B cell (primary cell): ENCODE data around the gene BET1L.

Experiments
- CTCF ChIP-seq: fragments of 200-600 bp; IDR thresholded peaks from one replicate; pipeline ENCODE4 v1.8.0; 2022; ENCODE audit warnings: antibody characterized with exemption, mild to moderate bottlenecking
- EZH2 ChIP-seq: IDR thresholded peaks from 2 replicates; pipeline ENCODE4 v1.6.1; 2012; ENCODE audit warnings: borderline replicate concordance, low read depth, mild to moderate bottlenecking, moderate library complexity, low read length; ENCODE audit not compliant: insufficient read depth, poor library complexity, severe bottlenecking

- no peak for TF ChIP-seq CTCF
- TF ChIP-seq EZH2, result no peak
These were observed 623 bp upstream of the BET1L start for GRCh38 chr11:207863-208180.
